GM19099 (cell line): Measurements from ENCODE around the gene VPS9D1.
A peak's percentile ranks its signal among the peaks of the same experiment; 100 is the strongest.

ENCODE experiments used
- POLR2A ChIP-seq: IDR thresholded peaks from 3 replicates; pipeline ENCODE4 v1.6.1; 2011; ENCODE audit warnings: low read depth; ENCODE audit not compliant: insufficient read length; ENCODE audit errors: extremely low read depth

The VPS9D1 gene

DNA sequence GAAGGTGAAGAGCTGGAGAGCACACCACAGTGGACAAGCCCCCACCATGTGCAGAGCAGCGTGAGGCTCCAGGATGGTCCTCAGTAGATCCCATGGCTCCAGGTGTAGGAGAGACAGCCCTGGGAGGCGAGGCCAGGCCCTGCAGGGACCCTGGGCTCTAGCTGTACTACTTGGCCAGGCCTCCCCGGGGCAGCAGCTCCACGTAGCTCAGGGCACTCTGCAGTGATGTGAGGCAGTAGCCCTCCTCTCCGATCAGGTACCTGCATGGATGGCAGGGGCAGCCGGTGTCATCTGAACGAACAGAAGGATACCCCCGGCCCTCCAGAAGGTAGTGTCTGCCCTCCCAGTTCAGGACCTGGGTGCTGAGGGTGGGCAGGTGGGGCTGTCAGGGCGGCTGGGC lies 13.0 kb downstream of the VPS9D1 start:
- no peak for TF ChIP-seq POLR2A

DNA sequence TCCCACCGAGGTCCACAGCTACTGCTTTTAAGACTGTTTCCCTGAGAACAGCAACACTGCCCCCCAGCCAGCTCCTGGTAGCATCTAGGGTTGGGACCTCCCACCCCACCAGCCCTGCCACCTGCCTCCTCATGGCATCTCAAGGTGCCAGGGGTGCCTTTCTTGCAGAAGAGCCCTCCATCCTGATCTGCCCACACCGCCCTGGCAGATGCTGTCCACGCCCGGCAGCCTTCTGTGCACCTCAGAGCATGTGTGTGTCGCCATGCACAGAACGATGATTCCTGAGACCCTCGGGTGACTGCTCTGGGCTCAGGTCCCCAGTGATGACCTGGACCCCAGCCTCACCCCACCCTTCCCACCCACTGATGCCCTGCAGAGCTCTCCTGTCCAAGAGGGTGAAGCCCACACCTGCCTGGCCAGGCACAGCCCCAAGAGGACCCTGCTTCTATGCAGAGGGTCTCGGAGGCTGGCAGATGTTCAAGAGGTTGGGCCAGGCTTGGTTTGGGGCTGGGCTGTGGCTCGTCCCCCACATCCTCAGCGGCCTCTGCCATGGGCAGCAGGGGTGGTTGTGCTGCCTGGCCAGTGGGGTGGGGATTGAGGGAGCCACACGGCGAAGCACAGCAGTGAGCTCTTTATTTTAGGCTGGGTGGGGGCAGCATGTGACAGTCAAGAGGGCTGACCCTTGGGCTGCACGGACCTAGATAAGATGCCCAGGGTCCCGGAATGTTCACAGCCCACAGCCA lies 14.0 kb downstream of the VPS9D1 start:
- no peak for TF ChIP-seq POLR2A

DNA sequence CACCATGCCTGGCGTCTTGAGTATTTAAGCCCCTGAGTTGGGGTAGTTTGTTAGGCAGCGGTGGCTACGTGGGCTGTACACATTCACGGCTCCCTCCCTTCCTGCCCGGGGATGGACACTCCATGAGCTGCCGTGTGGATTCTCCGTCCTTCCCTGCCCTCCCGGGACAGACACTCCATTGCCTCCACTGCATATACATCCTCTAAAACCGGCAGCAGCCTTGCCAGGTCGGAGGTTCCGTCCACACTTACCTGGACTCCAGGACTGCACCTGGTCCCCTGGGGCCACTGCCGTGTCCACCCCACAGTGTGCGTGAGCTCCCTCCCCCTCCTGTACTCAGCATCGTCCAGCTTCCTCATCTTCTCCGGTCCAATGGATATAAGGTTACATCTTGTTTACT lies 15.7 kb downstream of the VPS9D1 start:
- TF ChIP-seq POLR2A = no peak

DNA sequence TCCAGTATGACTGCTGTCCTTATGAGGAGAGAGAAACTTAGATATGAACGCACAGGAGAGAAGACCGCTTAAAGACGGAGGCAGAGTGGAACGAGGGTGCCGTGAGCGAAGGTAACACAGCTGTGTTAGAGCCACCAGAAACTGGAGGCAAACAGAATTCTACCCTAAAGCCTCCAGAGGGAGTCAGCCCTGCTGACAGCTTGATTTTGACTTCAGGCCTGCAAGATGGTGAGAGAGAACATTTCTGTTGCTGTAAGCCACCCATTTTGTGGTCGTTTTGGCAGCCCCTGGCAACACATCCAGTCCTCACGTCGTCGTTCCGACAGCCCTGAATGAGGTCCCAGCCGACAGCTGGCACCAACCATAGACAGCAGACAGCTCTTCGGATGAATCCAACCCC lies 16.4 kb downstream of the VPS9D1 start:
- TF ChIP-seq POLR2A = no peak

DNA sequence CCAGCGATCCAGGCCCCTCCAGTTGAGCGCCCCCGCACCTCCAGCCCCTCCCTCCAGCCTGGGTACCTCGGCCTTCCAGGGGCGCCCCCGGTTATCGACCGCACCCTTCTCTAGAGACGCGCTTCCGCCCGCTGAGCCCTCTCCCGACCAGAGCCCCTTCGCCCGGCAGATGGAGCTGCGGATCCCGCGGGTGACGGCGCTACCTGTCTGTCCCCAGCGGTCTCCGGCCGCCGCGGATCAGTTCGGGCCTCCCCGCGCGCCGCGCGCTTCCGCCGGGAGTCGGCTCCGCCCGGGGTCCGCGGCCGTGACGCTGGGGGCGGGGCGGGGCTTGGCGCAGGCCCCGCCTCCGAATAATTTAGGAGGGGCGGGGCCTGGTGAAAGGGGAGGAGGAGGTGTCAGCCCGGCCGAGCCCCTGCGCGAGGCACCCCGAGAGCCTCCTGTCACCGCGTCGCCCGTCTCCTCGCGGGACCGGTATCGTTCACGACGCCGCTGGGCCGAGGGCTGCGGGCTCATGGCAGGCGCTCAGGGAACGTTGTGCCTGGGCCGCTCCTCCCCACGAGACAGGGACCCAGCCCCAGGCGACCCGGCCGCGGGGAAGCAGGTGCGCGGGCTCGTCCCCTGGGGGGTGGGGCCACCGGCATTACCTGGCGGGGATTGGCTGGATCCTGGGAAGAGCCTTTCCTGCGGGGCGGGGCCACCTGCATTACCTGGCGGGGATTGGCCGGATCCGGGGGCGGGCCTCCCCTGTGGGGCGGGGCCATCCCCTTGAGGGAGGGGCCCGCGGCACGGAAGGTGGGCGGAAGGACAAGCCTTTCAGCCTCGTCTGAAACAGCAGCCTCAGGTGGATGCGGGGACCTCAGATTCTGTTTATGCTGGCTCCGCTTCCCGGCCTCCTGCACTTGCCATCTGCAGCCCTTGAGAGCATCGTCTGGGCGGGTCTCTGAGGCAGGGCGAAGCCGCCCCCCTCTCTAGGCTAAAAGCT lies 19.0 kb downstream of the VPS9D1 start, which contains the start of gene SPATA2L:
Gene SPATA2L, minus strand, starts transcription at position 281 of the 982 bp plus-strand sequence. CDS start 473 bp downstream, outside the sequence.
- peak; percentile 56 for TF ChIP-seq POLR2A

DNA sequence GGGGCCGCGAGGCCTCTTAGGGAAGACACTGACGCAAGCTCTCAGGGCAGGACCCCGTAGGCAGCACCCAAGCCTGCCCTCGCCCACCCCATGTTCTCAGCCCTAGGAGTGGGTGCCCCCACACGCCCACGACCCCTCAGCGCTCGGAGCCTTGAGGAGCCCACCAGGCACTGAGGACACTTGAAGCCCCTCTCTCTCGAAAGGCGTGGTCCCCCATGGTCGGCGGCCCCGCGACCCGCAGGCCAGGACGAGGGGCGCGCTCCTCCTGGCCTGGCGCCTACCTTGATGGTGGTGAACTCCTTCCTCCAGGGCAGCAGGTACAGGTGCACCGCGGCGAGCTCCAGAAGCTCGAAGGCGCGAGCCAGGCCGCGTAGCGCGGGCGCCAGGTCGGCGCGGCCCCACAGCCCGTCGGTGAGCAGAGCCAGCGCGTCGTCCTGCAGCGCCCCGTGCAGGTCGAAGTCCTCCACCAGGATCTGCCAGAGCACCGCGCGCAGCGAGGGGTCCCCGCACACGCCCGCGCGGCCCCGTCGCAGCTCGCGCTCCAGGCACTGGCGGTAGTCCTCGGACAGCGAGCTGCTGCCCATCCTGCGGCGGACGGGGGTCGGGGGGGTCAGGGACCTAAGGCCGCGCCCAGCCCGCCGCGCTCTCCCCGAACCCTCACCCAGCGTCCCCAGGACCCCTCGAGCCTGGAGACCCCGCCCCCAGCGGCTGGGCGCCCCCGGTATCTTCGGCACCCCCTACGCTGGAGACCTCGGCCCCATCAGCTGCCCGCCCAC lies 19.9 kb downstream of the VPS9D1 start:
- no peak for TF ChIP-seq POLR2A

DNA sequence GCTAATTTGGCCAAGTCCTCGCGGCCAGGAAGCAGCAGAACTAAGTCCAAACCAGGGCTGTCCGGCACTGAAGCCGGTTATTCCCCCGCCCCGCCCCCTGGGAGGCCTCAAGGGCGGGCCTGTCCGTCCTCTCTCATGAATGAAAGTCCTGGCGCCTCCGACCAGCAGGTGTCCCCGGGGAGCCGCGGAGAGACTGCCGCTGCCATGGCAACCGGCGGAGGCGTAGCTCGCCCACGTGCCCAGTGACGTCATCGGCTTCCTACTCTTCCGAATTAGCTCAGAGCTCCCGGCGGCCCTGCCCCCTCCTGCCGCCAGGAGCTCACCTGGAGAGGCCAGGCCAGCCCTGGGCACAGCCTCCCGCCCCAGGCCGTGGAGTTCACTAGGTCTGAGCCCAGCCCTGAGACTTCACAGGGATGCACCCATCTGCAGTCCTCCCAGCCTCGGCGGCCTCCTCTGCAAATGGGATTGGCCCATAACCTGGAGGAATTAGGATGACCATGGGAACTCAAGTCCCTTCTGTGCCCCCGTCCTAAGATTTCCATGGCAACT lies 20.5 kb downstream of the VPS9D1 start:
- peak; percentile 29 for TF ChIP-seq POLR2A

DNA sequence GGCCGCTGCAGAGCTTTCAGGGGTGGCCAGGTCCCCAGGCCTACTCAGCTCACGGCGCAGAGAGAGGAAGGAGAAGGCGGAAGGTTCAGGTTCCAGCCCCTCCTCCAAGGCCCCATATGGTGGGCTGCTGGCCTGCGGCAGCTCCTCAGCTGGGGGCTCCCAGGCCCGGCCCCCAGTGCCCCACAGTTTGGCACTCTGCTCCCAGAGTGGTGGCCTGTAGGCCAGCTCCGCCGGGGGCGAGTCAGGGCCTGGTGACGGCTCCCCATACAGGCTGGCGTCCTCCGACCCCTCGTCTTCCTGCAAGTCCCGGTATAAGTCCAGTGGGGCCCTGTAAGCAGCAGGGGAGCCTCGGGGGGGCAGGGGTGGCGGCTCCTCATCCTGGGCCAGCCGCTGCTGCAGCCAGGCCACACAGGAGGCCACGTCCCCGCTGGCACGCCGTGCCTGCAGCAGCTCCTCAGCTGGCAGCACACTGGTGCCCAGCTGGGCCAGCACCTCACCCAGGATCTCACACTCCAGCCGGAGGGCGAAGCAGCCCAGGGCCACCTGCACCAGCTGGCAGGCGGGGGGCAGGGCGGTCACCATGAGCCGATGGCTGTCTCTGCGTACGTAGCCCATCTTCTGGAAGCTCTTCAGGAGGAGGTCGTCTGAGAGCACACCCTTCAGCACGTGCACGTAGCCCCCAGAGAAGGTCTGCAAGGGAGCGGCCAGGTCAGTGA lies 22.9 kb downstream of the VPS9D1 start:
- no peak for TF ChIP-seq POLR2A

DNA sequence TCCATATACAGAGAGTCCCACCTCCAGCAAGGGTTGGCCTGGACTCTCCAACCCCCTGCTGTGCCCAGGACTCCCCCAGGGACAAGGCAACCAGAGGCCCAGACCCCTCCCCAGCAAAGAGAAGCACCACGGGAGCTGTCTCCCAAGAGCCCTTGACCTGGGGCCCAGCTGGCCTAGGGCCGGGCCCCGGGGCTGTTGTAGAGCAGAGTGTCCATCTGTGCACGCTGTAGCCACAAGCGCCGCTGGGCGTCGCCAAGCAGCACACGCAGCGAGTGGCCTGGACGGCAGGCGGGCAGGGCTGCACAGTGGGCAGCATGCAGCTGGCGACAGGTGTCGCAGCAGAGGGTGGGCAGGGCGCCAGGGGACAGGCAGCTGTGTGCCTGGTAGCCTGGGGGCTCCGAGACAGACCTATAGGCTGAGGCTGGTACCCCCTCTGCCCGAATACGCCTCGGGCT lies 23.5 kb downstream of the VPS9D1 start:
- no peak for TF ChIP-seq POLR2A

DNA sequence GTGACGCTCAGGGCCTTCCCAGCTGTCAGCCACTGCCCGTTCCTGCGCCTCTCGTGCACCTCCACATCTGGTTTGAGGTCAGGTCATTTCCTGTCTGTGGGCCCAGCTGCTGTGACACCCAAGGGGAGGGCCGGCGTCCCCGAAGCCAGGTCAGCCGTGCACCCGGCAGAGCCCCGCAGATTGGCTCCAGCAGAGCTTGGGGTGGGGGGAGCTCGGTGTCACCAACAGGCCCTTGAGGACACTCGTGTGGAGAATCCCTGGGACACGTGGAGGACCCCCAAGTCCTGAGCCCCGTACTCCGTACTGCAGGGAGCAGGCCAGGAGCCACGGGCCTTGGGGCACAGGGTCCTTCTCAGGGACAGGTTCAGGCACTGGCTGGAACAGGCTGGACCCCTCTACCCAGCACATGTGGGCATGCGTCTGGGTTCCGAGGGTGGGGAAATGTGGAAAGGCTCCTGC lies 24.0 kb downstream of the VPS9D1 start:
- TF ChIP-seq POLR2A = no peak

DNA sequence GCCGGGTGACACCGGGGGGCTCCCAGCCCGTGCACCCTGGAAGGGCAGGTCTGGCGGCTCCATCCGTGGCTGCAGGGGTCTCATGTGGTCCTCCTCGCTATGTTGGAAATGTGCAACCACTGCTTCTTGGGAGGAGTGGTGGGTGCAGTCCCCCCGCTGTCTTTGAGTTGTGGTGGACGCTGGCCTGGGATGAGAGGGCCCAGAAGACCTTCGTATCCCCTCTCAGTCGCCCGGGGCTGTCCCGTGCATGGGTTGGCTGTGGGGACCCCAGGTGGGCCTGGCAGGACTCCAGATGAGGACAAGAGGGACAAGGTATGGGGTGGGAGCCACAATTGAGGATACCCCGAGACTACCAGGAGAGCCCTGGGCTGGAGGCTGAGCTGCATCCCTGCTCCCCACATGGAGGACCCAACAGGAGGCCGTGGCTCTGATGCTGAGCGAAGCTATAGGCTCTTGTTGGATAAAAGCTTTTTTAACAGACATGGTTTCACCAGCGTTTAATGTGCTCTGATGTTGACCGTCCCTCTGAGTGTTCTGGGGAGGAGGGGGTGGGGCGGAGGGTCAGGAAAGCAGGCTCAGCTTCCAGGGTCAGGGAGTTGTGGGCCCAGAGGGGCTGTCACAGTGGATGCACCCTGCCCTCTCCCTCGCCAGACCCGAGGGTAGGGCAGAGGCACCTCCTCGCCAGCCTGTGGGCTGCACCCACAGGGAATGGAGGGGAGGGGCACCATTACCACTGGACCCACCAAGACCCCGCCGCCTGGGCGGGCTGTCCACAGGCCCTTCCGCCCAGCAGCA lies 24.6 kb downstream of the VPS9D1 start:
- no peak for TF ChIP-seq POLR2A

DNA sequence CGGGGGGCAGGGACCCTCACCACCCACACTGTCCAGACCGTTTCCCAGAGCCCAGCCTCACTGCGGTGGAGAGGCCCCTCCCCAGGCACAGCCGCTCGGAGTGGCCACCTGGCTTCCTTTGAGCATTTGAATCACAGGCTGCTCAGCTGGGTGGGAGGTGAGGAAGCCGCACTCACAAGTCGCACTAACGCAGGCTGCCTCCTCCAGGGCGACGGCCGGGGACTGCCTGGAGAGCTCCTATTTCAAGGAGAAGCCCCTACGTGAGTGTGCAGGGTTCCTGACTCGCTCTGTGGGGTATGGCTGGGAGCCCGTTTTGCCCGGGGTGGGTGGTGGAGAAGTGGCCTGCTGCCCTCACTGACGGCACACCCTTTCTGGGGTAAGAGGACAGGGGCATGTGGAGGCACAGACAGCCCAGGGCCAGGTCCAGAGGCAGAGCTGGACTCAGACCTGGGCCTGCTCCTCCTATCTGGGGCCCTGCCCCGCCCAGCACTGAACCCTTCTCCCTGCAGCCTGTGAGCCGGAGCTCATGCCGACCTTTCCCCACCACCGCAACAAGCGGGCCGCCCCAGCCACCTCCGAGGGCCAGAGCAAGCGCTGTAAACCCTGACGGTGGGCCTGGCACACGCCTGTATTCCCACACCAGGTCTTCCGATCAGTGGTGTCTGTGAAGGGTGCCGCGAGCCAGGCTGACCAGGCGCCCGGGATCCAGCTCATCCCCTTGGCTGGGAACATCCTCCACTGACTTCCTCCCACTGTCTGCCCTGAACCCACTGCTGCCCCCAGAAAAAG lies 25.4 kb downstream of the VPS9D1 start:
- TF ChIP-seq POLR2A = no peak
